ENCODE measurements around the gene GNG12.

DNA sequence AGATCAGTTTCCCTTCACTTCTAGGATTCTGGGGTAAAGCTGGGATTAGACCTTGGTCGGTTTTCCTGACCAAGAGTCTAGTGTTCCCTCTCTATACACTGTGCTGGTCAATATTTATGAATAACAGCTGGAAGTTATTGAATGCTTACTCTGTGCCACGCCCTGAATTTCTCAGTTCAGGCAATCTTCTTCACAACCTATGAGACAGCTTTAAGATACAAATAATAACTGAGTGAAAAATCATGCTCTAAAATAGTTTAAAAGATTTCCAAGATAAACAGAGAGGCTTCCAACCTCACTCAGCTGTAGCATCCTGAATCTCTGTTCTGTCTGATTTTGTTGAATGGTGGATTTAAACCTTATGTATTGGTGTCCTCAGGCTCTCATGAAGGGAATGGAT is 72.2 kb downstream of the GNG12 start:
- TF ChIP-seq, protein P1, sequence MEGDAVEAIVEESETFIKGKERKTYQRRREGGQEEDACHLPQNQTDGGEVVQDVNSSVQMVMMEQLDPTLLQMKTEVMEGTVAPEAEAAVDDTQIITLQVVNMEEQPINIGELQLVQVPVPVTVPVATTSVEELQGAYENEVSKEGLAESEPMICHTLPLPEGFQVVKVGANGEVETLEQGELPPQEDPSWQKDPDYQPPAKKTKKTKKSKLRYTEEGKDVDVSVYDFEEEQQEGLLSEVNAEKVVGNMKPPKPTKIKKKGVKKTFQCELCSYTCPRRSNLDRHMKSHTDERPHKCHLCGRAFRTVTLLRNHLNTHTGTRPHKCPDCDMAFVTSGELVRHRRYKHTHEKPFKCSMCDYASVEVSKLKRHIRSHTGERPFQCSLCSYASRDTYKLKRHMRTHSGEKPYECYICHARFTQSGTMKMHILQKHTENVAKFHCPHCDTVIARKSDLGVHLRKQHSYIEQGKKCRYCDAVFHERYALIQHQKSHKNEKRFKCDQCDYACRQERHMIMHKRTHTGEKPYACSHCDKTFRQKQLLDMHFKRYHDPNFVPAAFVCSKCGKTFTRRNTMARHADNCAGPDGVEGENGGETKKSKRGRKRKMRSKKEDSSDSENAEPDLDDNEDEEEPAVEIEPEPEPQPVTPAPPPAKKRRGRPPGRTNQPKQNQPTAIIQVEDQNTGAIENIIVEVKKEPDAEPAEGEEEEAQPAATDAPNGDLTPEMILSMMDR (IDR thresholded peaks at IDR 0.05): no peak
- TF ChIP-seq EZH2 (IDR thresholded peaks at IDR 0.05; ENCODE audit: borderline replicate concordance, insufficient read depth, low read depth, low read length, poor library complexity, severe bottlenecking): no peak
